Uterus (tissue), 4 donors: ENCODE results near the gene AK2. TPM values are rescaled to one million over a fixed set of nuclear protein-coding genes. Genes with fewer than 3 reads are reported as not detected.

Experiments
- DNase-seq, 2 donors: peaks; one replicate each; pipeline ENCODE4 v3.0.0-alpha.2; 2019 to 2020
- H3K27ac ChIP-seq, 2 donors: fragments of 200-600 bp; sonication (generic); 1 replicate in 1 of 2; 2 replicates in 1 of 2; pipeline ENCODE4 v1.5.1; 2016 to 2018
- H3K27me3 ChIP-seq, 2 donors: fragments of 200-600 bp; sonication (generic); one replicate each; pipeline ENCODE4 v1.5.1; 2018 to 2019; ENCODE audit warnings: control low read depth in 1 of 2
- H3K36me3 ChIP-seq, 2 donors: fragments of 200-600 bp; sonication (generic); one replicate each; pipeline ENCODE4 v1.5.1; 2019; ENCODE audit warnings: control low read depth in 1 of 2
- H3K4me1 ChIP-seq, 2 donors: fragments of 200-600 bp; sonication (generic); one replicate each; pipeline ENCODE4 v1.5.1; 2018 to 2019; ENCODE audit warnings: control low read depth in 1 of 2
- H3K4me3 ChIP-seq, 2 donors: fragments of 200-600 bp; sonication (generic); 1 replicate in 1 of 2; 2 replicates in 1 of 2; pipeline ENCODE4 v1.5.1; 2018 to 2019; ENCODE audit warnings: mild to moderate bottlenecking in 1 of 2
- H3K9me3 ChIP-seq, 2 donors: fragments of 200-600 bp; sonication (generic); one replicate each; pipeline ENCODE4 v1.5.1; 2019; ENCODE audit warnings: control low read depth in 1 of 2
- POLR2A ChIP-seq, 2 donors: fragments of 450-650 bp; IDR thresholded peaks; one replicate each; pipeline ENCODE4 v1.6.1; 2016; ENCODE audit warnings: antibody characterized with exemption in 2 of 2, mild to moderate bottlenecking in 1 of 2, moderate library complexity in 1 of 2
- intact Hi-C: fragments of 100-400 bp; cut with DNase I; formaldehyde crosslinking; loops from one replicate; pipeline ENCODE4 v1.15.1; 2023; ENCODE audit warnings: low total_unique reads
- total RNA-seq, 4 donors: library from RNA; depleted of rRNA in 3 of 4; stranded (reverse); fragments of >200 nt in 3 of 4; gene quantifications; one replicate each; pipeline versions ENCODE4 v1.1.0 to v1.2.4, GENCODE V29; 2014 to 2023
- TF ChIP-seq, protein P1 (sequence below), 4 experiments: fragments of 200-600 bp in 2 of 4; fragments of 450-650 bp in 2 of 4; sonication (generic) in 2 of 4; IDR thresholded peaks; one replicate each; pipeline ENCODE4 v1.5.1; 2016 to 2019; ENCODE audit warnings: antibody characterized with exemption in 4 of 4, mild to moderate bottlenecking in 2 of 4, moderate library complexity in 1 of 4
- donor health status: DM: yes; HTN: yes; CAD: no.

Gene AK2
- total RNA-seq, 4 donors from 2014 or later = 47.6 to 126 (median 89.2) TPM

DNA sequence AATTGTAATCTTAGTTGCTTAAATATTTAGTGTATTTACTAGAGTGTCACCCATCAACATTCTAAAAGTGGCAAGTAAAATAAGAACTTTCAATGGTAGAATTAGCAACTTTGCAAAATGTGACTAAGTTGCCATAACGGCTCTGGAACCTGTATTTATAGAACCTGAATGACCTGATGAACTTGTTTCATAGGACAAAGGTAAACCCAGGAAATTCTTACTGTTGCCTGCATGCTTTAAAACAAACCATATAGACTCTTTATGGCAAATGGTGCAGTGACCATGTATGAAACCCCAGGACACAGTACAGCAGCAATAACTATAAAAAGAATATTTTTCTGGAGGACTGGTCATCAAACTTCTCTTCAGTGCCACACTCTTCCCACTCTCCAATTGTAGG, 22.9 kb downstream of the AK2 start:
- H3K27me3 ChIP-seq = no peaks in the 10 kb centered on the region
- TF ChIP-seq POLR2A (IDR thresholded peaks at IDR 0.05) = no peak
- TF ChIP-seq, protein P1, sequence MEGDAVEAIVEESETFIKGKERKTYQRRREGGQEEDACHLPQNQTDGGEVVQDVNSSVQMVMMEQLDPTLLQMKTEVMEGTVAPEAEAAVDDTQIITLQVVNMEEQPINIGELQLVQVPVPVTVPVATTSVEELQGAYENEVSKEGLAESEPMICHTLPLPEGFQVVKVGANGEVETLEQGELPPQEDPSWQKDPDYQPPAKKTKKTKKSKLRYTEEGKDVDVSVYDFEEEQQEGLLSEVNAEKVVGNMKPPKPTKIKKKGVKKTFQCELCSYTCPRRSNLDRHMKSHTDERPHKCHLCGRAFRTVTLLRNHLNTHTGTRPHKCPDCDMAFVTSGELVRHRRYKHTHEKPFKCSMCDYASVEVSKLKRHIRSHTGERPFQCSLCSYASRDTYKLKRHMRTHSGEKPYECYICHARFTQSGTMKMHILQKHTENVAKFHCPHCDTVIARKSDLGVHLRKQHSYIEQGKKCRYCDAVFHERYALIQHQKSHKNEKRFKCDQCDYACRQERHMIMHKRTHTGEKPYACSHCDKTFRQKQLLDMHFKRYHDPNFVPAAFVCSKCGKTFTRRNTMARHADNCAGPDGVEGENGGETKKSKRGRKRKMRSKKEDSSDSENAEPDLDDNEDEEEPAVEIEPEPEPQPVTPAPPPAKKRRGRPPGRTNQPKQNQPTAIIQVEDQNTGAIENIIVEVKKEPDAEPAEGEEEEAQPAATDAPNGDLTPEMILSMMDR (IDR thresholded peaks at IDR 0.05) = no peak
- no peaks in the 10 kb centered on the region for H3K4me1 ChIP-seq
- no peak overlapping the region for H3K4me3 ChIP-seq
- no peaks in the 10 kb centered on the region for H3K9me3 ChIP-seq
- no peak overlapping the region for H3K27ac ChIP-seq
- no peaks in the 10 kb centered on the region for H3K36me3 ChIP-seq
- intact Hi-C loops = no loop called here
- no peak for DNase-seq

DNA sequence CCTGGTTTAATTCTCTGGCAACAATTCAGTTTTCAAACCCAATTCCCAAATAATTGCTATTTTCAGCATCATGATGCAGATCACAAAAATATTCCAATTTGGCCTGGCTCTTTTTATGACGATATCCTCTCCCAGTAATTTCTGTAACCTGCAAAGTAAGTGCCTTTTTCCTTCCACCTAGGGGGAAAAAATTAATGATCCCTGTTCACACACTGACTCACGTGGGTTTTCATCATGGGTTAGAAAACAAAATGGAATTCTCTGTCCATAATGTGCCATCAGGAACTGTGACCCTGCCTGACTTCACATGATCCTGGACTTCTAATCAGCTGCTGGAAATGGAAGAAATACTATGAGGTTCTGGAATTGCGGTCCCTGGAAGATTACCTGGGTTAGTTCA, 24.5 kb downstream of the AK2 start:
- peak overlapping the region; percentile 62 to 73 for H3K27ac ChIP-seq
- DNase-seq = no peak
- TF ChIP-seq POLR2A (IDR thresholded peaks at IDR 0.05) = no peak
- TF ChIP-seq, protein P1 (IDR thresholded peaks at IDR 0.05) = no peak
- no peaks in the 10 kb centered on the region for H3K36me3 ChIP-seq
- H3K4me3 ChIP-seq = no peak overlapping the region
- intact Hi-C loops = no loop called here
- no peaks in the 10 kb centered on the region for H3K9me3 ChIP-seq
- H3K27me3 ChIP-seq = no peaks in the 10 kb centered on the region
- H3K4me1 ChIP-seq = no peaks in the 10 kb centered on the region

DNA sequence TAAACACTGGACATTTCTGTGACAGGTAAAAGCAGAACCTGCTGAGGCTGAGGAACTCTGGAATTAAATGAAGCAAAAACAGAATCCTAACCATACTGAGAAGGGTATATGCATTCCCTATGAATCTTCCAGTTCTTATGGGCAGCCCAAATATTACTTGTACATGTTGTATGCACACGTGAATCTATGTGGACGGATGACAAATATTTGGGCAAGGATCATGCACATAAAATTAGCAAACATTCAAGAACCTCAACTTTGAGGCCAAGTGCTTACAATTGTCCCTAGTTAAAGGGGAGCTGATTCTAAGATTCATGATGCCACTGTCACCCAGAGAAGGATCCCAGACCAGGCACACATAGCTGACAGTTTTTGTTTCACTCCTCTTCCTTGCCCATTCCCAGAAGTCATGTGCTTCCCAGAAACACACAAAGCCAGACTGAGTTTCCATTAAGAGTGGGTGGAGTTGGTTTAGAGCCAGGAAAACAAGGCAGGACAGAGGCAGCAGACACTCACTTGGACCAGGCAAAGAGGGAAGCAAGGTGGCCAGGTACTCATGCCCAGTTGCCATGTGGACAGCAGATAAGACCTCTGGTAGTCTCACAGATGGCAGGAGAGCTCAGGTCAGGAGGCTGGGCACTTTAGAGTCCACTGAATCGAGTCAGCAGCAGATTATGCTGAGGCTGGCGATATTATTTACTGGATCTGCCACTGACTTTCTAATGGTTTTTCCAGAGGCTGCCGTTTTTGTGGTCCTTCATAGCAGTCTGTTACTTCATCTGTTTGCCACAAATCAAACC, 25.6 kb downstream of the AK2 start:
- Histone ChIP-seq H3K4me3 (no peak overlapping the region), H3K27me3 (no peaks in the 10 kb centered on the region), H3K27ac (peak overlapping the region; percentile 62 to 73), H3K36me3 (no peaks in the 10 kb centered on the region), H3K4me1 (no peaks in the 10 kb centered on the region), H3K9me3 (no peaks in the 10 kb centered on the region)
- TF ChIP-seq POLR2A (IDR thresholded peaks at IDR 0.05) = no peak
- TF ChIP-seq, protein P1 (IDR thresholded peaks at IDR 0.05) = no peak
- intact Hi-C loops = no loop called here
- DNase-seq = peak; percentile 28 to 40

DNA sequence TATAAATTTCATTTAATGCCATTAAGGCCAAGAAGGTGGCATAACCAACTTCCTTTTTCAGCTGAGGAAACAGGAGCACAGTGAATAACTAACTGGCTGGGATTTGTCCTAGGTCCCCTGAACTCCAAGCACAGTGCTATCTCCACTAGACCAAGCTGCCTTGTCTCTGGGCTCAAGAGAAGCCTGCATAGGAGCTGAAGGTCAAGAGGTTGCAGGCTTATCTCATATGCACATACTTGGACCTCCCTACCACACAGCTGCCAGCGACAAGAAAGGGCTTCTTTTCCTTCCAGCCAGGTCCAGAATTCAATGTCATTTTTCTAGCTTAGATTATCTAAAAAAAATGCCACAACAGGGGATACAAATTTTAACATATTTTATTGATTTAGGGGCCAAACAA, 27.1 kb downstream of the AK2 start:
- Histone ChIP-seq H3K9me3 (no peaks in the 10 kb centered on the region), H3K27me3 (no peaks in the 10 kb centered on the region), H3K4me3 (no peak overlapping the region), H3K27ac (no peak overlapping the region), H3K4me1 (no peaks in the 10 kb centered on the region), H3K36me3 (no peaks in the 10 kb centered on the region)
- DNase-seq = no peak
- intact Hi-C loops = loop anchor here (10.0 kb wide), 1 partner anchor 75 kb away; no protein-coding TSS in a partner anchor
- TF ChIP-seq POLR2A (IDR thresholded peaks at IDR 0.05) = no peak
- TF ChIP-seq, protein P1 (IDR thresholded peaks at IDR 0.05) = no peak

DNA sequence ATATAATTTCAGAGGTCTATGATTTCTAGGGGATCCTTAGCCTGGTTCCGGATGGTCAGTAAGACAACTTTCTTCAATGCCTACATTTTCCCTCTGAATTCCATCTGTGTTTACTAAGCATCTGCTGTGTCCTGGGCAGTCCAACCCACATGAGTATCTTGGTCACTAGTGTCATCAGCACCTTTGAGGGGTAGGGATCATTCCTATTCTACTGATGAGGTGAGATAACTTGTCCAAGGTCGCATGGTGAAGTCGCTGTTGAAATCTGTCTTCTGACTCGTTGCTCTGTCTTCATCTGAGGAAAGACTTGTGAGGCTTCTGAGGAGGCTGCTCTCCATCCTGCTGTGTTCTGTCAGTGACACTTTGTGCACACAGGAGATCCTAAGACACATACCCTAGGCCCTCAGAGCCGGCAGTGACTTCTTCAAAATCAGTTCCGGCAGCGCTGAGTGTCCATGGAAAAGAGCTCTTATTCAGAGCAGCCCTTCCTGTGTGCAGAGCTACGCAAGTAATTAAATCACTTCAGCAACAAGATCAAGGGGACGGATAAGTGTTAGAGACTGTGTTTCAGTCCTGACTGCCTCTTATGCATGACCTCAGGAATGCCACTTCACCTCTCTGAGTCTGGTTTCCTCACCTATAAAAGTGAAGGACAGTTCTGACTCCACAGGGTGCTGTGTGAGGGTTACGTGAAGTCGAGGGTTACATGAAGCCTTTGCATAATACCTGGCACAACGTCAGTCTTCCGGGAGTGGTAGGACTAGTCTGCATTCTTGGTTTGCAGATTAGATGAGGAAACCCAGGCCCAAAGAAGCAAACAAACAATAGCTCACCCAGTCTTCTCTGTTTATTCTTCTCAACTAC, 28.4 kb downstream of the AK2 start:
- no peaks in the 10 kb centered on the region for H3K4me1 ChIP-seq
- intact Hi-C loops = loop anchor here (10.0 kb wide), 1 partner anchor 73 kb away; no protein-coding TSS in a partner anchor
- H3K4me3 ChIP-seq = no peak overlapping the region
- H3K36me3 ChIP-seq = no peaks in the 10 kb centered on the region
- TF ChIP-seq, protein P1 (IDR thresholded peaks at IDR 0.05) = no peak
- TF ChIP-seq POLR2A (IDR thresholded peaks at IDR 0.05) = no peak
- H3K27me3 ChIP-seq = no peaks in the 10 kb centered on the region
- no peak overlapping the region for H3K27ac ChIP-seq
- no peak for DNase-seq
- no peaks in the 10 kb centered on the region for H3K9me3 ChIP-seq
